Measurements from ENCODE around the gene GPC1. TPM values are rescaled to one million over a fixed set of nuclear protein-coding genes. Genes with fewer than 3 reads are reported as not detected.

GPC1 gene
- total and polyA plus RNA-seq, 10 of the 15 experiments (the other 5 are each of a cell fraction or from before 2014, with no cell fraction given): 0.06 to 0.77 (median 0.23) TPM; not detected in 3

DNA sequence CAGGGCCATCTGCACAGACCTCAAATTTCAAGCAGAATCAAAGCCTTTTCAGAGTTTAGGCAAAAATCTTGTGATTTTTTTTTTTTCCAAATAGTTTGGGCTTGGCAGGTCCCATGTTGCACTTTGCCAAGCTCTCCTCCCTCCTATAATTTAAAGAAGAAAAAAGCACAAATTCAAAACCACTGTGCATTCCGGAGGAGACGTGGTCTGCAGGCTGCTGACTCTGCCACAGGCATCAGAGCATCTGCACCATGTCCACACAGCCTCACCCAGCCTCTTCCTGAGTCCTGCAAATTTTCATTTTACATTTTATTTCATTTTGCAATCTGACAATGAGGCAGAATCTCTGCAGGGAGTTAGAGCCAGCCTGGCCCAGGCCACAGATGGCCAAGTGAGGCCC is 15.7 kb upstream of the GPC1 start:
- Histone ChIP-seq H3K27ac (ENCODE audit: control insufficient read depth, insufficient read depth) (no peak overlapping the region), H3K36me3 (ENCODE audit: control insufficient read depth in 2 of 2, insufficient read depth in 2 of 2, low read length in 1 of 2) (no peaks in the 10 kb centered on the region), H3K9me3 (replicated peaks; ENCODE audit: control insufficient read depth, insufficient read depth, low read length) (peaks cover 4% of the 10 kb centered on the region; the same call in 1 of the 3 replicates), H2AFZ (ENCODE audit: control insufficient read depth, low read depth, low read length) (no peak overlapping the region), H3K4me3 (no peak overlapping the region), H3K27me3 (replicated peaks in 1 of 2; ENCODE audit: control insufficient read depth in 2 of 2, insufficient read depth in 2 of 2, low read length in 1 of 2) (no peaks in the 10 kb centered on the region), H3K9ac (ENCODE audit: control insufficient read depth, insufficient read depth, low read length) (no peak overlapping the region), H3K79me2 (ENCODE audit: control insufficient read depth, insufficient read depth, low read length) (no peaks in the 10 kb centered on the region), H4K20me1 (ENCODE audit: control insufficient read depth, insufficient read depth) (no peaks in the 10 kb centered on the region), H3K4me2 (ENCODE audit: control insufficient read depth, insufficient read depth) (no peak overlapping the region), H3K4me1 (ENCODE audit: control insufficient read depth, insufficient read depth, low read length) (no peaks in the 10 kb centered on the region)
- CTCF ChIA-PET: no interaction called here
- SMC1A ChIA-PET (ENCODE audit: uncharacterized antibody, unreplicated experiment): no interaction called here
- no peak for ATAC-seq
- no peak for DNase-seq (ENCODE audit: low read depth, low spot score)
- BruUV-seq (replicated peaks): no TSS peak
- no peak for FAIRE-seq
- in situ Hi-C loops (cut with MboI): no loop called here
- TF ChIP-seq, protein P1, sequence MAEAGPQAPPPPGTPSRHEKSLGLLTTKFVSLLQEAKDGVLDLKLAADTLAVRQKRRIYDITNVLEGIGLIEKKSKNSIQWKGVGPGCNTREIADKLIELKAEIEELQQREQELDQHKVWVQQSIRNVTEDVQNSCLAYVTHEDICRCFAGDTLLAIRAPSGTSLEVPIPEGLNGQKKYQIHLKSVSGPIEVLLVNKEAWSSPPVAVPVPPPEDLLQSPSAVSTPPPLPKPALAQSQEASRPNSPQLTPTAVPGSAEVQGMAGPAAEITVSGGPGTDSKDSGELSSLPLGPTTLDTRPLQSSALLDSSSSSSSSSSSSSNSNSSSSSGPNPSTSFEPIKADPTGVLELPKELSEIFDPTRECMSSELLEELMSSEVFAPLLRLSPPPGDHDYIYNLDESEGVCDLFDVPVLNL (IDR thresholded peaks at IDR 0.05; ENCODE audit: low read depth, low read length): no peak
- TF ChIP-seq HCFC1 (IDR thresholded peaks at IDR 0.05; ENCODE audit: low read length): no peak
- TF ChIP-seq CHD4 (IDR thresholded peaks at IDR 0.05): no peak
- no peak for TF ChIP-seq PAX8 (IDR thresholded peaks at IDR 0.05)
- TF ChIP-seq SUZ12 (IDR thresholded peaks at IDR 0.05; ENCODE audit: unreplicated experiment): no peak
- RAD21 ChIA-PET (ENCODE audit: unreplicated experiment): no interaction called here
- intact Hi-C loops (cut with micrococcal nuclease; ENCODE audit: unreplicated experiment): no loop called here
- POLR2A ChIA-PET: no interaction called here
- WGBS (ENCODE audit: insufficient coverage, insufficient replicate concordance, low lambda C conversion rate, missing lambda C conversion rate): 0% methylated on average over 2 of the region's 2 CpGs

DNA sequence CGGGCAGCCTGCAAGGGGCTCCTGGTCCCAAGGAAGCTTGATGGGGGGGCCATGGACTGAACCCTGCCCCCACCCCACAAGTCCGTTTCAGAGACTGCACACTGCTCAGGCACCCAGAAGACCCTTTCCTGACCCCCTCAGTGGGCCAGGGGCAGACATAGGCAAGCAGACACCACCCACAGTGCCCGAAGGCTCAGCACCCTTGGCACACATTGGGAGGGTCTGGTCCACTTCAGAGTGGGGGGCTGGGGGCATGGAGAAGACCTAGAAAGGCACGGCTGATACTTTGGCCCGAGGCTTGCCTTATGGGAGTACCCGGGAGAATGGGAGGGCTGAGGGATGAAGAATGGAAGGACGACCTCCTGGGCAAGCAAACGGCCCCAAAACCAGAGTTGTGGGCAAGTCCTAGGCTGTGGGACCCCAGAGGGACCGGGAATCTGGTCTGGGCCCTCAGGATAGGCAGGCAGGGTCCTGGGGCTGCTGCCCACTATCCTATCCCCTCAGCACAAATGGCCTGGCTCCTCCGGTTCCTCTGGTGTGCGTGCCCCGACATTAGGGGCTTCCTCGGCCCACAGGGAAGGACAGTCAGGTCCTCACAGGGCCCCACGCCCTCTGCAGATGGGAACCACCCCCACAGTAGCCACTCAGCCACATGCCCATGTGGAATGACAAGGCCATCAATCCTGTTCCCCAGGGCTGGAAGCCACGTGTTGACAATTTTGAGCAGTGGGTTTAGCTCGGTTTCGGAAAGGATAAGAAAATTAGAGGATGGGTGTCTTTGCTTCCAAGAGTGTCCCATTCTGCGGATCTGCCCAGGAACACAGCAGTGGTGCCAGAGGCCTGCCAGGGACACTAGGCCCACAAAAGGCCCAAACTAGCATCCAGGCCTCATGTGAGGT is 15.0 kb upstream of the GPC1 start:
- no peak overlapping the region for H3K27ac ChIP-seq (ENCODE audit: control insufficient read depth, insufficient read depth)
- no peaks in the 10 kb centered on the region for H3K27me3 ChIP-seq (replicated peaks in 1 of 2; ENCODE audit: control insufficient read depth in 2 of 2, insufficient read depth in 2 of 2, low read length in 1 of 2)
- RAD21 ChIA-PET (ENCODE audit: unreplicated experiment): no interaction called here
- 26% methylated on average over 18 of the region's 18 CpGs for WGBS (ENCODE audit: insufficient coverage, insufficient replicate concordance, low lambda C conversion rate, missing lambda C conversion rate)
- H3K79me2 ChIP-seq (ENCODE audit: control insufficient read depth, insufficient read depth, low read length): no peaks in the 10 kb centered on the region
- POLR2A ChIA-PET: no interaction called here
- no peaks in the 10 kb centered on the region for H4K20me1 ChIP-seq (ENCODE audit: control insufficient read depth, insufficient read depth)
- SMC1A ChIA-PET (ENCODE audit: uncharacterized antibody, unreplicated experiment): no interaction called here
- no peak overlapping the region for H3K9ac ChIP-seq (ENCODE audit: control insufficient read depth, insufficient read depth, low read length)
- no peak for ATAC-seq
- no peak overlapping the region for H3K4me2 ChIP-seq (ENCODE audit: control insufficient read depth, insufficient read depth)
- H3K4me3 ChIP-seq: no peak overlapping the region
- in situ Hi-C loops (cut with MboI) (no loop called here), intact Hi-C loops (cut with micrococcal nuclease; ENCODE audit: unreplicated experiment) (no loop called here)
- BruUV-seq (replicated peaks): no TSS peak
- DNase-seq (ENCODE audit: low read depth, low spot score): no peak
- CTCF ChIA-PET: no interaction called here
- H3K9me3 ChIP-seq (replicated peaks; ENCODE audit: control insufficient read depth, insufficient read depth, low read length): peaks cover 4% of the 10 kb centered on the region; the same call in 1 of the 3 replicates
- no peaks in the 10 kb centered on the region for H3K36me3 ChIP-seq (ENCODE audit: control insufficient read depth in 2 of 2, insufficient read depth in 2 of 2, low read length in 1 of 2)
- no peak overlapping the region for H2AFZ ChIP-seq (ENCODE audit: control insufficient read depth, low read depth, low read length)
- H3K4me1 ChIP-seq (ENCODE audit: control insufficient read depth, insufficient read depth, low read length): no peaks in the 10 kb centered on the region
- no peak for FAIRE-seq
- no peak for TF ChIP-seq TAF1 (IDR thresholded peaks at IDR 0.05; ENCODE audit: borderline replicate concordance, low read depth, low read length)
- no peak for TF ChIP-seq BMI1 (IDR thresholded peaks at IDR 0.05; ENCODE audit: borderline replicate concordance)
- TF ChIP-seq IRF4 (IDR thresholded peaks at IDR 0.05; ENCODE audit: low read depth, low read length): no peak
- no peak for TF ChIP-seq CHD2 (IDR thresholded peaks at IDR 0.05; ENCODE audit: borderline replicate concordance, low read depth, low read length)
- TF ChIP-seq, protein P2, sequence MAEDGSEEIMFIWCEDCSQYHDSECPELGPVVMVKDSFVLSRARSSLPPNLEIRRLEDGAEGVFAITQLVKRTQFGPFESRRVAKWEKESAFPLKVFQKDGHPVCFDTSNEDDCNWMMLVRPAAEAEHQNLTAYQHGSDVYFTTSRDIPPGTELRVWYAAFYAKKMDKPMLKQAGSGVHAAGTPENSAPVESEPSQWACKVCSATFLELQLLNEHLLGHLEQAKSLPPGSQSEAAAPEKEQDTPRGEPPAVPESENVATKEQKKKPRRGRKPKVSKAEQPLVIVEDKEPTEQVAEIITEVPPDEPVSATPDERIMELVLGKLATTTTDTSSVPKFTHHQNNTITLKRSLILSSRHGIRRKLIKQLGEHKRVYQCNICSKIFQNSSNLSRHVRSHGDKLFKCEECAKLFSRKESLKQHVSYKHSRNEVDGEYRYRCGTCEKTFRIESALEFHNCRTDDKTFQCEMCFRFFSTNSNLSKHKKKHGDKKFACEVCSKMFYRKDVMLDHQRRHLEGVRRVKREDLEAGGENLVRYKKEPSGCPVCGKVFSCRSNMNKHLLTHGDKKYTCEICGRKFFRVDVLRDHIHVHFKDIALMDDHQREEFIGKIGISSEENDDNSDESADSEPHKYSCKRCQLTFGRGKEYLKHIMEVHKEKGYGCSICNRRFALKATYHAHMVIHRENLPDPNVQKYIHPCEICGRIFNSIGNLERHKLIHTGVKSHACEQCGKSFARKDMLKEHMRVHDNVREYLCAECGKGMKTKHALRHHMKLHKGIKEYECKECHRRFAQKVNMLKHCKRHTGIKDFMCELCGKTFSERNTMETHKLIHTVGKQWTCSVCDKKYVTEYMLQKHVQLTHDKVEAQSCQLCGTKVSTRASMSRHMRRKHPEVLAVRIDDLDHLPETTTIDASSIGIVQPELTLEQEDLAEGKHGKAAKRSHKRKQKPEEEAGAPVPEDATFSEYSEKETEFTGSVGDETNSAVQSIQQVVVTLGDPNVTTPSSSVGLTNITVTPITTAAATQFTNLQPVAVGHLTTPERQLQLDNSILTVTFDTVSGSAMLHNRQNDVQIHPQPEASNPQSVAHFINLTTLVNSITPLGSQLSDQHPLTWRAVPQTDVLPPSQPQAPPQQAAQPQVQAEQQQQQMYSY (CRISPR knock-in tag; IDR thresholded peaks at IDR 0.05): no peak
